ENCODE measurements around the gene RPS2. TPM values are rescaled to one million over a fixed set of nuclear protein-coding genes. Genes with fewer than 3 reads are reported as not detected.

The RPS2 gene
- total and polyA plus RNA-seq, 2 donors from 2014 or later: 1,550 to 2,018 TPM

DNA sequence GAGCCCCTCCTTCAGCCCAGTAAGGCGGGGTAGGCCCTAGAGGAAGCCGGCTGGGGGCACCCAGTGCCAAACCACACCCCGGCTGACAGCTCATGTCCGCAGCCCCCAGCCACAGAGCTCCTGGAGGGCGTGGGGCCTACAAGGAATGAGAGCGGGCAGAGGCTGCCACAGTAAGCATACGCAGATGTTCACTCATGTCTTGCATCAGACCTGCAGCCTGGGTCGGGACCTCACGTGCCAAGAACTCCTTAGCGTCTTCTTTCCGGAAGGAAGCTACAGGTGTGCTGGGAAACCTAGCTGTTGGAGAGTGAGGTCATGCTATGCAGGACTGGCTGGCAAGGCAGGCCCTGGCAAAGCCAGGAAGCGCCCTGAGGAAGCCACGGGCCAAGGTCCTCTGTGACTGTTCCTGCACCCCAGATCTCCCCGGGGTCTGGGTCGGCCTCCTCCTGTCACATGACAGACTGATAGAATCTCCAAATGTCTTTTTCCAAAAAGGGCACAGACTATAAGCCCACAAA lies 43.4 kb upstream of the RPS2 start:
- FAIRE-seq (no peak), DNase-seq (peak in 1 of 5 donors; percentile 64)
- H3K4me1 ChIP-seq (ENCODE audit: control insufficient read depth in 2 of 3, insufficient read depth in 2 of 3, low read depth in 1 of 3, low read length in 3 of 3): peaks cover 3 to 41% (median 3%) of the 10 kb centered on the region in 3 donors
- H3K36me3 ChIP-seq (ENCODE audit: control insufficient read depth in 2 of 3, insufficient read depth in 3 of 3, low read length in 3 of 3): no peaks in the 10 kb centered on the region
- intact Hi-C loops (cut with DNase I): no loop called here
- TF ChIP-seq, protein P1, sequence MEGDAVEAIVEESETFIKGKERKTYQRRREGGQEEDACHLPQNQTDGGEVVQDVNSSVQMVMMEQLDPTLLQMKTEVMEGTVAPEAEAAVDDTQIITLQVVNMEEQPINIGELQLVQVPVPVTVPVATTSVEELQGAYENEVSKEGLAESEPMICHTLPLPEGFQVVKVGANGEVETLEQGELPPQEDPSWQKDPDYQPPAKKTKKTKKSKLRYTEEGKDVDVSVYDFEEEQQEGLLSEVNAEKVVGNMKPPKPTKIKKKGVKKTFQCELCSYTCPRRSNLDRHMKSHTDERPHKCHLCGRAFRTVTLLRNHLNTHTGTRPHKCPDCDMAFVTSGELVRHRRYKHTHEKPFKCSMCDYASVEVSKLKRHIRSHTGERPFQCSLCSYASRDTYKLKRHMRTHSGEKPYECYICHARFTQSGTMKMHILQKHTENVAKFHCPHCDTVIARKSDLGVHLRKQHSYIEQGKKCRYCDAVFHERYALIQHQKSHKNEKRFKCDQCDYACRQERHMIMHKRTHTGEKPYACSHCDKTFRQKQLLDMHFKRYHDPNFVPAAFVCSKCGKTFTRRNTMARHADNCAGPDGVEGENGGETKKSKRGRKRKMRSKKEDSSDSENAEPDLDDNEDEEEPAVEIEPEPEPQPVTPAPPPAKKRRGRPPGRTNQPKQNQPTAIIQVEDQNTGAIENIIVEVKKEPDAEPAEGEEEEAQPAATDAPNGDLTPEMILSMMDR (IDR thresholded peaks at IDR 0.05; ENCODE audit: borderline replicate concordance, extremely low read depth, insufficient read depth): no peak
- H3K4me3 ChIP-seq (ENCODE audit: low read length in 3 of 3): peak overlapping the region in 1 of 3 donors; percentile 75
- no peaks in the 10 kb centered on the region for H3K27me3 ChIP-seq (ENCODE audit: control insufficient read depth, insufficient read depth, low read length)
- no peaks in the 10 kb centered on the region for H3K9me3 ChIP-seq (ENCODE audit: control insufficient read depth in 2 of 3, insufficient read depth in 1 of 3, low read length in 3 of 3)
- peak overlapping the region in 2 of 3 donors; percentile 9 to 80 for H3K9ac ChIP-seq (ENCODE audit: low read length in 3 of 3)
- no peak overlapping the region for H3K27ac ChIP-seq (ENCODE audit: low read depth in 2 of 2, low read length in 2 of 2)

DNA sequence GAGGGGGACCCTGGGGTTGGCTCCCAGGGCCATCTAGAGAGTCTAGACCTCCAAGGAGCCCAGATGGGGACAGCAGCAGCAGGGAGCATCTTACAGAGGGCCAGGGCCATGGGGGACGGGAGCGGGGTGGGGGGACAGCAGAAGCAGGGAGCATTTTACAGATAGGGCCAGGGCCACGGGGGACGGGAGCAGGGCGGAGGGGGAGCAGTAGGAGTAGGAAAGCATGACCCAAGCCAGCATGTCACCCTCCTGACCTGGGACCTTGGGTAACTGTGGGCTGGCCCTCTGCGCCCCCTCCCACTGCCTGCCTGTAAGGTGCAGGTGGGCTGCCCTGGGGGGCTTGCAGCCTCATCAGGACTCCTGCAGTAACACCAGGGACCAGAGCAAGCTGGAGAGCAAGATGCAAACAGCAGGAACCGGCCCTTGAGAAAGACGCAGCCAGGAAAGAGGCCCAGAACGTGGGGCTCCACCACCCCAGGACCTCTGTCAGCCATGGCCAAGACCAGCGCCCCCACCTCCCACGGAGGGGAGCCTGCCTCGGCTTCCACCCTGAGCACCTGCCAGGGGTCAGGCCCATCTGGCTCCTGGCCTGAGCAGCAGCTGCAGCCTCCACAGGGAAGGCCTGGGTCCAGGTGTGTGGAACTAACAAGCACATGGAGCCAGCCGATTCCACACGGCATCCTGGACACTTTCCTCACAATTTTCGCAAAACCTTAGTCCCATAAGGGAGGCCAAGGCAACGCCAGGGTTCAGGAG lies 42.6 kb upstream of the RPS2 start:
- no peaks in the 10 kb centered on the region for H3K9me3 ChIP-seq (ENCODE audit: control insufficient read depth in 2 of 3, insufficient read depth in 1 of 3, low read length in 3 of 3)
- H3K4me3 ChIP-seq (ENCODE audit: low read length in 3 of 3): no peak overlapping the region
- intact Hi-C loops (cut with DNase I): no loop called here
- no peak overlapping the region for H3K27ac ChIP-seq (ENCODE audit: low read depth in 2 of 2, low read length in 2 of 2)
- H3K4me1 ChIP-seq (ENCODE audit: control insufficient read depth in 2 of 3, insufficient read depth in 2 of 3, low read depth in 1 of 3, low read length in 3 of 3): peaks cover 3 to 41% (median 3%) of the 10 kb centered on the region in 3 donors
- TF ChIP-seq, protein P1 (IDR thresholded peaks at IDR 0.05; ENCODE audit: borderline replicate concordance, extremely low read depth, insufficient read depth): no peak
- FAIRE-seq (no peak), DNase-seq (peak in 1 of 5 donors; percentile 73)
- H3K36me3 ChIP-seq (ENCODE audit: control insufficient read depth in 2 of 3, insufficient read depth in 3 of 3, low read length in 3 of 3): peaks cover 0 to 8% (median 0%) of the 10 kb centered on the region in 3 donors
- no peak overlapping the region for H3K9ac ChIP-seq (ENCODE audit: low read length in 3 of 3)
- H3K27me3 ChIP-seq (ENCODE audit: control insufficient read depth, insufficient read depth, low read length): no peaks in the 10 kb centered on the region

DNA sequence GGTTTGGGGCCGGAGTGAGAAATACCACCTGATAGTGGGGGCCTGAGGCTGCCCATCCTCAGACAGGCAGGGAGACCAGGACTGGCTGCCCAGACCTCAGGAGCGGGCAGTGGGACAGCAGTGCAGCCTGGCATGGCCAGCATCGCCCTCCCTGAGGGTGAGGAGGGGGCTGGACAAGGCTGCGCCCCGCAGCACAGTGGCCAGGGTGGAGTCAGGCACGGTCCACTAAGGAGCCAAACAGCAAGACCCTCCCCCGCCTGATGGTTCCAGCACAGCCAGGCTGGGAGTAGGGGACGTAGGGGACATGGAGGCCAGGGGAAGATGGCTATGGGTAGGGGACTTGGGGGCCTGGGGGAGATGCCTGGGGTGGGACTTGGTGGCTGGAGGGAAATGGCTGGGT lies 41.7 kb upstream of the RPS2 start:
- Histone ChIP-seq H3K9me3 (ENCODE audit: control insufficient read depth in 2 of 3, insufficient read depth in 1 of 3, low read length in 3 of 3) (no peaks in the 10 kb centered on the region), H3K4me1 (ENCODE audit: control insufficient read depth in 2 of 3, insufficient read depth in 2 of 3, low read depth in 1 of 3, low read length in 3 of 3) (peaks cover 3 to 41% (median 3%) of the 10 kb centered on the region in 3 donors), H3K27ac (ENCODE audit: low read depth in 2 of 2, low read length in 2 of 2) (no peak overlapping the region), H3K36me3 (ENCODE audit: control insufficient read depth in 2 of 3, insufficient read depth in 3 of 3, low read length in 3 of 3) (peaks cover 0 to 17% (median 9%) of the 10 kb centered on the region in 3 donors), H3K4me3 (ENCODE audit: low read length in 3 of 3) (no peak overlapping the region), H3K9ac (ENCODE audit: low read length in 3 of 3) (no peak overlapping the region), H3K27me3 (ENCODE audit: control insufficient read depth, insufficient read depth, low read length) (no peaks in the 10 kb centered on the region)
- intact Hi-C loops (cut with DNase I): no loop called here
- no peak for FAIRE-seq
- TF ChIP-seq, protein P1 (IDR thresholded peaks at IDR 0.05; ENCODE audit: borderline replicate concordance, extremely low read depth, insufficient read depth): no peak
- peak in 1 of 5 donors; percentile 68 for DNase-seq

All from kidney (tissue), 14 donors.